Measurements from ENCODE around the gene IRGQ. TPM values are rescaled to one million over a fixed set of nuclear protein-coding genes. Genes with fewer than 3 reads are reported as not detected.
"Not testable (repeated sequence)": the region's sequence is repeated elsewhere in the genome, so short reads cannot be mapped to it uniquely, and the experiment has no call there.

IRGQ gene
- polyA plus RNA-seq, 1 experiment, result 5.4 TPM

GRCh38 chr19:43592800-43593350 lies 3.1 kb downstream of the IRGQ start:
- CTCF ChIA-PET, result interaction anchor here (1.5 to 4.9 kb wide), 3 partner anchors 38 to 192 kb away, joined by 4 to 36 read pairs (median 12); no protein-coding TSS in a partner anchor
- POLR2A ChIA-PET, result no interaction called here
- Histone ChIP-seq H3K36me3 (ENCODE audit: control insufficient read depth, insufficient read depth, low read length) (peaks cover 20% of the 10 kb centered on the region), H3K4me3 (ENCODE audit: low read depth, low read length) (no peak overlapping the region), H3K27me3 (ENCODE audit: control insufficient read depth, insufficient read depth, low read length) (no peaks in the 10 kb centered on the region)
- no peak for TF ChIP-seq CTCF (IDR thresholded peaks at IDR 0.05; ENCODE audit: insufficient read depth, low read depth, low read length)
- no peak for DNase-seq (ENCODE audit: low read depth)

- TF ChIP-seq CTCF (IDR thresholded peaks at IDR 0.05; ENCODE audit: insufficient read depth, low read depth, low read length), result no peak
- ChIA-PET POLR2A (no interaction called here), CTCF (interaction anchor here (1.5 kb wide), 1 partner anchor 193 kb away, joined by 4 read pairs; no protein-coding TSS in a partner anchor)
- Histone ChIP-seq H3K27me3 (ENCODE audit: control insufficient read depth, insufficient read depth, low read length) (no peaks in the 10 kb centered on the region), H3K4me3 (ENCODE audit: low read depth, low read length) (no peak overlapping the region), H3K36me3 (ENCODE audit: control insufficient read depth, insufficient read depth, low read length) (peaks cover 20% of the 10 kb centered on the region)
- DNase-seq (ENCODE audit: low read depth), result no peak
Observed at GRCh38 chr19:43591904-43592772, 3.8 kb downstream of the IRGQ start.

GRCh38 chr19:43589678-43590077 lies 6.3 kb downstream of the IRGQ start:
- no peak for TF ChIP-seq CTCF (IDR thresholded peaks at IDR 0.05; ENCODE audit: insufficient read depth, low read depth, low read length)
- peaks cover 20% of the 10 kb centered on the region for H3K36me3 ChIP-seq (ENCODE audit: control insufficient read depth, insufficient read depth, low read length)
- H3K27me3 ChIP-seq (ENCODE audit: control insufficient read depth, insufficient read depth, low read length), result no peaks in the 10 kb centered on the region
- DNase-seq (ENCODE audit: low read depth), result no peak
- CTCF ChIA-PET, result interaction anchor here (1.0 to 1.4 kb wide), 2 partner anchors 17 to 34 kb away, joined by 3 read pairs; no protein-coding TSS in a partner anchor
- POLR2A ChIA-PET, result no interaction called here
- H3K4me3 ChIP-seq (ENCODE audit: low read depth, low read length), result no peak overlapping the region

GRCh38 chr19:43589277-43589676 lies 6.7 kb downstream of the IRGQ start:
- ChIA-PET POLR2A (no interaction called here), CTCF (interaction anchor here (0.7 to 1.4 kb wide), 3 partner anchors 17 to 54 kb away, joined by 3 read pairs; no protein-coding TSS in a partner anchor)
- Histone ChIP-seq H3K36me3 (ENCODE audit: control insufficient read depth, insufficient read depth, low read length) (peaks cover 20% of the 10 kb centered on the region), H3K4me3 (ENCODE audit: low read depth, low read length) (no peak overlapping the region), H3K27me3 (ENCODE audit: control insufficient read depth, insufficient read depth, low read length) (no peaks in the 10 kb centered on the region)
- DNase-seq (ENCODE audit: low read depth), result no peak
- TF ChIP-seq CTCF (IDR thresholded peaks at IDR 0.05; ENCODE audit: insufficient read depth, low read depth, low read length), result no peak

- H3K4me3 ChIP-seq (ENCODE audit: low read depth, low read length); POLR2A ChIA-PET; CTCF ChIA-PET; DNase-seq (ENCODE audit: low read depth); H3K27me3 ChIP-seq (ENCODE audit: control insufficient read depth, insufficient read depth, low read length): not testable (repeated sequence)
- peaks cover 11% of the 10 kb centered on the region for H3K36me3 ChIP-seq (ENCODE audit: control insufficient read depth, insufficient read depth, low read length)
Observed at GRCh38 chr19:43587029-43587428, 8.9 kb downstream of the IRGQ start.
